ENCODE measurements around the gene FBXW12. TPM values are rescaled to one million over a fixed set of nuclear protein-coding genes. Genes with fewer than 3 reads are reported as not detected.

FBXW12 gene
- total and polyA plus RNA-seq, 9 donors, result 0.05 to 0.30 (median 0.16) TPM; not detected in 2

Other genes with a start within 250 kb of the FBXW12 start
- 3.8 TPM for gene CDC25A, start 183.8 kb upstream of the FBXW12 start, total RNA-seq
- gene CDC25A, start 183.8 kb upstream of the FBXW12 start, polyA plus RNA-seq (ENCODE audit: insufficient read depth in 1 of 8, insufficient read length in 8 of 8, low replicate concordance in 1 of 8), result 1 to 10 TPM; 4.2 to 6.2 (median 5.2) TPM
- gene CAMP, start 148.7 kb upstream of the FBXW12 start, total RNA-seq, result 0.49 TPM
- 1 to 10 TPM in 7 of 8 donors, under 1 TPM in 1; 0.71 to 2.3 (median 1.8) TPM for gene CAMP, start 148.7 kb upstream of the FBXW12 start, polyA plus RNA-seq (ENCODE audit: insufficient read depth in 1 of 8, insufficient read length in 8 of 8, low replicate concordance in 1 of 8)
- 5.7 TPM for gene ZNF589, start 131.1 kb upstream of the FBXW12 start, total RNA-seq
- 10 to 100 TPM in 1 of 8 donors, 1 to 10 TPM in 7; 5.5 to 10.3 (median 8.2) TPM for gene ZNF589, start 131.1 kb upstream of the FBXW12 start, polyA plus RNA-seq (ENCODE audit: insufficient read depth in 1 of 8, insufficient read length in 8 of 8, low replicate concordance in 1 of 8)
- 26.2 TPM for gene NME6, start 70.9 kb upstream of the FBXW12 start, total RNA-seq
- gene NME6, start 70.9 kb upstream of the FBXW12 start, polyA plus RNA-seq (ENCODE audit: insufficient read depth in 1 of 8, insufficient read length in 8 of 8, low replicate concordance in 1 of 8), result 10 to 100 TPM; 19.0 to 24.8 (median 22.0) TPM
- not detected for gene SPINK8, start 38.6 kb upstream of the FBXW12 start, total RNA-seq
- under 1 TPM in 1 of 8 donors, not detected in 7; 0.49 TPM for gene SPINK8, start 38.6 kb upstream of the FBXW12 start, polyA plus RNA-seq (ENCODE audit: insufficient read depth in 1 of 8, insufficient read length in 8 of 8, low replicate concordance in 1 of 8)
- 11.3 TPM for gene PLXNB1, start 57.9 kb downstream of the FBXW12 start, total RNA-seq
- gene PLXNB1, start 57.9 kb downstream of the FBXW12 start, polyA plus RNA-seq (ENCODE audit: insufficient read depth in 1 of 8, insufficient read length in 8 of 8, low replicate concordance in 1 of 8), result 10 to 100 TPM; 11.1 to 33.4 (median 21.6) TPM
- 12.6 TPM for gene CCDC51, start 67.9 kb downstream of the FBXW12 start, total RNA-seq
- 10 to 100 TPM; 11.2 to 17.9 (median 13.3) TPM for gene CCDC51, start 67.9 kb downstream of the FBXW12 start, polyA plus RNA-seq (ENCODE audit: insufficient read depth in 1 of 8, insufficient read length in 8 of 8, low replicate concordance in 1 of 8)
- gene TMA7, start 68.0 kb downstream of the FBXW12 start, total RNA-seq, result 391 TPM
- gene TMA7, start 68.0 kb downstream of the FBXW12 start, polyA plus RNA-seq (ENCODE audit: insufficient read depth in 1 of 8, insufficient read length in 8 of 8, low replicate concordance in 1 of 8), result 100 to 1,000 TPM; 170 to 268 (median 207) TPM
- gene ATRIP, start 74.5 kb downstream of the FBXW12 start, total RNA-seq, result 6.5 TPM
- 1 to 10 TPM; 7.1 to 9.6 (median 7.8) TPM for gene ATRIP, start 74.5 kb downstream of the FBXW12 start, polyA plus RNA-seq (ENCODE audit: insufficient read depth in 1 of 8, insufficient read length in 8 of 8, low replicate concordance in 1 of 8)
- 55.1 TPM for gene SHISA5, start 132.0 kb downstream of the FBXW12 start, total RNA-seq
- gene SHISA5, start 132.0 kb downstream of the FBXW12 start, polyA plus RNA-seq (ENCODE audit: insufficient read depth in 1 of 8, insufficient read length in 8 of 8, low replicate concordance in 1 of 8), result 10 to 100 TPM; 60.9 to 91.3 (median 74.6) TPM
- 5.5 TPM for gene PFKFB4, start 184.6 kb downstream of the FBXW12 start, total RNA-seq
- 1 to 10 TPM; 3.7 to 5.9 (median 4.7) TPM for gene PFKFB4, start 184.6 kb downstream of the FBXW12 start, polyA plus RNA-seq (ENCODE audit: insufficient read depth in 1 of 8, insufficient read length in 8 of 8, low replicate concordance in 1 of 8)
- gene UCN2, start 191.6 kb downstream of the FBXW12 start, total RNA-seq, result not detected
- gene UCN2, start 191.6 kb downstream of the FBXW12 start, polyA plus RNA-seq (ENCODE audit: insufficient read depth in 1 of 8, insufficient read length in 8 of 8, low replicate concordance in 1 of 8), result under 1 TPM in 5 of 8 donors, not detected in 3; 0.08 to 0.95 (median 0.09) TPM
- gene COL7A1, start 223.1 kb downstream of the FBXW12 start, total RNA-seq, result 4.2 TPM
- 10 to 100 TPM in 1 of 8 donors, 1 to 10 TPM in 7; 3.1 to 37.0 (median 7.8) TPM for gene COL7A1, start 223.1 kb downstream of the FBXW12 start, polyA plus RNA-seq (ENCODE audit: insufficient read depth in 1 of 8, insufficient read length in 8 of 8, low replicate concordance in 1 of 8)
- gene UQCRC1, start 237.4 kb downstream of the FBXW12 start, total RNA-seq, result 138 TPM
- gene UQCRC1, start 237.4 kb downstream of the FBXW12 start, polyA plus RNA-seq (ENCODE audit: insufficient read depth in 1 of 8, insufficient read length in 8 of 8, low replicate concordance in 1 of 8), result 100 to 1,000 TPM; 167 to 201 (median 195) TPM
- gene TMEM89, start 249.6 kb downstream of the FBXW12 start, total RNA-seq, result not detected
- gene TMEM89, start 249.6 kb downstream of the FBXW12 start, polyA plus RNA-seq (ENCODE audit: insufficient read depth in 1 of 8, insufficient read length in 8 of 8, low replicate concordance in 1 of 8), result not detected

Data from muscle of leg (tissue), 9 donors.